Ectodermal cell (in vitro differentiated cells): ENCODE measurements around the gene RPLP2.

Experiments used
- H3K27ac ChIP-seq: 2 replicates; pipeline ENCODE4 v1.7.0; 2013; ENCODE audit warnings: mild to moderate bottlenecking, low read depth, low read length; ENCODE audit not compliant: insufficient read depth, poor library complexity, severe bottlenecking
- H3K27me3 ChIP-seq: 2 replicates; pipeline ENCODE4 v1.7.0; 2013; ENCODE audit warnings: mild to moderate bottlenecking, low read length; ENCODE audit not compliant: insufficient read depth, control insufficient read depth, poor library complexity, severe bottlenecking
- H3K36me3 ChIP-seq: one replicate; pipeline ENCODE4 v1.7.0; 2013; ENCODE audit warnings: low read length; ENCODE audit not compliant: control insufficient read depth, insufficient read depth
- H3K4me1 ChIP-seq: one replicate; pipeline ENCODE4 v1.7.0; 2013; ENCODE audit warnings: low read length; ENCODE audit not compliant: control insufficient read depth, insufficient read depth
- H3K4me3 ChIP-seq: 2 replicates; pipeline ENCODE4 v1.7.0; 2013; ENCODE audit warnings: low read depth, low read length, control low read depth; ENCODE audit not compliant: insufficient read depth
- H3K9me3 ChIP-seq: 2 replicates; pipeline ENCODE4 v1.7.0; 2013; ENCODE audit warnings: mild to moderate bottlenecking, low read length, moderate library complexity; ENCODE audit not compliant: control insufficient read depth
- WGBS, 2 experiments: methylation state at CpG; one replicate each; pipeline ENCODE4 v1.1.7; 2013; ENCODE audit warnings: missing lambda C conversion rate in 2 of 2; 5-methylcytosine and 5-hydroxymethylcytosine counted together

Gene RPLP2

DNA sequence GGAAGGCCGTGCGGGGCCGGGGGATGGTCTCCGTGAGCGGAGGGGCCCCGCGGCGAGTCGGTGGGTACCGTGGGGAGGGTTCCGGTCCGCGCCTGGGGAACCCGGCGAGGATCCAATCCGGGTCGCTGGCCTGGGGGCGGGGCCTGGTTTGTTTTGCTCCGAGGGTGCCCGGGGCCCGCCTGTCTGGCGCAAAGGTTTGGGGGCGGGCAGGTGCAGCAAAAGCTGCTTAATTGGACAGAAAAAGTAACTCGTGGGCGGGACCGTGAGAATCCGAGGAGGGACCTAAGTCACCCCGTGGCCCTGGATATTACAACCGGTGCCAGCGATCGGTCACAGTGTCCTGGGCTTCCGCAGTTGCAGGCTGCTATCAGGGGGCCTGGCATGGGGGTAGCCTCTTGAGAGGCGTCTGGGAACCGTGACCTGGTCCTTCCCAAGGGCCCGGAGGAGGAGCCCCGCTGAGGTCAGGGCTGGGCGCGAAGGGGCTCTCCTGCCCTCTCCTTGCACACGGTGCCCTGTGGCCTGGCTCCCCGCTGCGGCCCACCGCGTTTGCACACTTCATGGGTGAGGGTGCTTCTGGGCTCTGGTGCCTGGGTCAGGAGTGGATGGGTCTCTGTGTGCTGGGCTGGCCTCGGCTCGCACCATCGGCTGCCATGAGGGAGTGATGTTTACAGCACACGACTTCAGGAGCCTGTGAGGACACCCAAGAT, 10.3 kb downstream of the RPLP2 start:
- H3K36me3 ChIP-seq = peaks cover 9% of the 10 kb centered on the region
- H3K4me1 ChIP-seq = peaks cover 12% of the 10 kb centered on the region
- peak overlapping the region; percentile 58 for H3K4me3 ChIP-seq
- no peak overlapping the region for H3K27ac ChIP-seq
- no peaks in the 10 kb centered on the region for H3K27me3 ChIP-seq
- no peaks in the 10 kb centered on the region for H3K9me3 ChIP-seq
- 12 to 13% methylated on average over 47 of the region's 47 CpGs for WGBS, 2 experiments

DNA sequence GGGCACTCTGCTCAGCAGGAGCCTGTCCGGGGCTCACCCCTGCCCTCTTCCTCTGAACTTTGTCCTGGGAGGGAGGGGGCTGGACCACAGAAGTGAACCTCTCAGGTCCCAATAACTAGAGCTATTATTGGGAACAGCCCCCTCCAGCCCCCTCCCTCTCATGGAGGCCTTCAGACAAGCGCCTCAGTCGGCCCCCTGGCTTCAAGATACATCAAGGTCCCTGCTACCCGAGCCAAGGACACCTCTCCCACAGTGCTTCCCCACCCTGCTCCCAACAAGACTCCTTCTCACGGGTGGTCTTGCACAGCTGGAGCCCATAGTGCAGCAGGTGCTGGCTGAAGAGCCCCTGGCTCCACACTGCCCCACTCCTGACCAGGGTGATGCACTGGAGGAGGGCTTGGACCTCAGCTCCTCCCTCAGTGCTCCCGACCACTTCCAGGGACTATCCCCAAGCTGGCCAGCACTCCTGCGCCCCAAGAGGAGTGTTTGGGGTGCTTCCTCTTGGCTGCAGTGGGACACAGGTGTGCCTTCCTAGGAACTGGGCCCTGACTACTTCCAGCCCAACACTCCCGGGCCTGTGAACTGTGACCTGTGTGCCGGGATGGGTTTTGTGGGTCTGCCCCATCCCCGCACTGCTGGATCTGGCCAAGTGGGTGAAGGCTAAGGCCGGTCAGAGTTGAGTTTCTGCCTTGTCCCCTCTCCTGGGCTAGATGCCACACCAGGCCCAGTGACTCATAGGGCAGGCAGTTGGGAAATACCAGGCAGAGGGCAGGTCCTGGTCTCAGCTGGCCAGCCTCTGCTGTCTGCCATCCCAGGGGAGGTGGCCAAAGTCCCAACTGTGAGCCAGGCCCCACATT, 11.1 kb downstream of the RPLP2 start:
- peaks cover 12% of the 10 kb centered on the region for H3K4me1 ChIP-seq
- H3K27ac ChIP-seq = no peak overlapping the region
- 88% methylated on average over 11 of the region's 11 CpGs for WGBS, 2 experiments
- H3K9me3 ChIP-seq = no peaks in the 10 kb centered on the region
- peaks cover 5% of the 10 kb centered on the region for H3K27me3 ChIP-seq
- H3K36me3 ChIP-seq = peaks cover 9% of the 10 kb centered on the region
- H3K4me3 ChIP-seq = peak overlapping the region; percentile 58

DNA sequence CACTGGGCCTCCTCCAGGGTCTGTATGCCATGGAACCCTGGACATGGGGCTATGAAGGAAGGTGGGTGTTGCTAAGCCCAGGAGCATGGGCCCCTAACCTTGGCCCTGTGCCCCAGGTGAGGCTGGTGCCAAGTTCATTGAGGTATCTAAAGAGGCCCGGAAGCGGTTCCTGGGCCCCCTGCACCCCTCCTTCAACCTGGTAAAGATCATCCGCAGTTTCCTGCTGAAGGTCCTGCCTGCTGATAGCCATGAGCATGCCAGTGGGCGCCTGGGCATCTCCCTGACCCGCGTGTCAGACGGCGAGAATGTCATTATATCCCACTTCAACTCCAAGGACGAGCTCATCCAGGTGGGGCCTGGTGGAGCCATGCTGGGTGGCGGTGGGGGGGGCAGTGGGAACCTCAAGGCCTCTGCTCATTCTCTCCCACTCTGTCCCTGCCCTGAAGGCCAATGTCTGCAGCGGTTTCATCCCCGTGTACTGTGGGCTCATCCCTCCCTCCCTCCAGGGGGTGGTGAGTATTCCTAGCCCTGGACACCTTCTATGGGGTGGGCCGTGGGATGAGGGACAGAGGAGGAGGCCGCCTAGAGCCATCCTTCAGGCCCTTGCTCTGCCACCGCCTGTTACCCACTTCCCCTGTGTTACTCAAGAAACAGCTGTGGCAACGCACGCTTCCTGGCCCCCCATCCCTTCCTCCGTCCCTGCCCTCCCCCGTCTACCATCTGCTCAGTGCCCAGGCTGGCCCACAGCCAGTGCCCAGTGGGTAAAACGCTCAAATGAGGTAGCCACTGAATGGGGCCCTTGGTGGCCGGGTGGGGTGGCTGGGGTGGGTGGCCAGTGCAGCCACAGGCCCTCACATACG, 12.0 kb downstream of the RPLP2 start:
- Histone ChIP-seq H3K27ac (no peak overlapping the region), H3K27me3 (peaks cover 13% of the 10 kb centered on the region), H3K4me1 (peaks cover 12% of the 10 kb centered on the region), H3K9me3 (no peaks in the 10 kb centered on the region), H3K36me3 (peaks cover 9% of the 10 kb centered on the region), H3K4me3 (no peak overlapping the region)
- 94% methylated on average over 22 of the region's 22 CpGs for WGBS, 2 experiments

DNA sequence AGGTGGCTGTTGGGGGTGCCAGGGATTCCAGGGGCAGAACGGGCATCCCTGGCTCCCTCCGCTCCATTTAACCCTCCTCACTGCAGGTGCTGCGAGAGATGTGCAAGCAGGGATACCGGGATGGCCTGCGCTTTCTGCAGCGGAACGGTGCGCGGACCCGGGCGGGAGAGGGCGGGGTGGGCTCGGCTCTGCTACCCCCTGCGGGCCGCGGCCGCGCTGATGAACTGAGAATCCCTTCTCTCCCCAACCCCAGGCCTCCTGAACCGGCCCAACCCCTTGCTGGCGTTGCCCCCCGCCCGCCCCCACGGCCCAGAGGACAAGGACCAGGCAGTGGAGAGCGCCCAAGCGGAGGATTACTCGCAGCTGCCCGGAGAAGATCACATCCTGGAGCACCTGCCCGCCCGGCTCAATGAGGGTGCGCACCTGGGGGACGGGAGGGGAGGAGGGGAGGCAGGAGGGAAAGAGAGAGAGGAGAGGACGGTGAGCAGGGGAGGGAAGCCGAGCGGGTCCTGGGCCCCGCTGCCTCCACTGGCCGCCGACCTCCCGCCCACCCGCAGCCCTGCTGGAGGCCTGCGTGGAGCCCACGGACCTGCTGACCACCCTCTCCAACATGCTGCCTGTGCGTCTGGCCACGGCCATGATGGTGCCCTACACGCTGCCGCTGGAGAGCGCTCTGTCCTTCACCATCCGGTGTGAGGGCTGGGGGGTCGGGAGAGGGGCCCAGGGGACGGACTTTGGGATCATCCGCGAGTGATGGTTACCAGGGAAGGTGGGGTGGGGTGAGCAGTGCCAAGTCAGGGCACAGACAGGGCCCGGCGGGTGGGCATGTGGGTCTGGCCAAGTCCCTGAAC, 13.9 kb downstream of the RPLP2 start:
- 93% methylated on average over 53 of the region's 53 CpGs for WGBS, 2 experiments
- no peak overlapping the region for H3K4me3 ChIP-seq
- peaks cover 28% of the 10 kb centered on the region for H3K4me1 ChIP-seq
- peaks cover 9% of the 10 kb centered on the region for H3K36me3 ChIP-seq
- no peaks in the 10 kb centered on the region for H3K9me3 ChIP-seq
- peaks cover 32% of the 10 kb centered on the region for H3K27me3 ChIP-seq
- no peak overlapping the region for H3K27ac ChIP-seq

DNA sequence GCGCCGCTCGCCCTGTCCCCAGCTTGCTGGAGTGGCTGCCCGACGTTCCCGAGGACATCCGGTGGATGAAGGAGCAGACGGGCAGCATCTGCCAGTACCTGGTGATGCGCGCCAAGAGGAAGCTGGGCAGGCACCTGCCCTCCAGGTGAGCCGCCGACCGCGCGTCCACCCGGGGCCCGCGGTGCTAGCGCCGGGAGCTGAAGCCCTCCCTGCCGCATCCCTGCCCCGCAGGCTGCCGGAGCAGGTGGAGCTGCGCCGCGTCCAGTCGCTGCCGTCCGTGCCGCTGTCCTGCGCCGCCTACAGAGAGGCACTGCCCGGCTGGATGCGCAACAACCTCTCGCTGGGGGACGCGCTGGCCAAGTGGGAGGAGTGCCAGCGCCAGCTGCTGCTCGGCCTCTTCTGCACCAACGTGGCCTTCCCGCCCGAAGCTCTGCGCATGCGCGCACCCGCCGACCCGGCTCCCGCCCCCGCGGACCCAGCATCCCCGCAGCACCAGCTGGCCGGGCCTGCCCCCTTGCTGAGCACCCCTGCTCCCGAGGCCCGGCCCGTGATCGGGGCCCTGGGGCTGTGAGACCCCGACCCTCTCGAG, 14.6 kb downstream of the RPLP2 start:
- Histone ChIP-seq H3K4me3 (no peak overlapping the region), H3K36me3 (peaks cover 9% of the 10 kb centered on the region), H3K4me1 (peaks cover 31% of the 10 kb centered on the region), H3K27ac (no peak overlapping the region), H3K9me3 (no peaks in the 10 kb centered on the region), H3K27me3 (peaks cover 40% of the 10 kb centered on the region)
- 96 to 97% methylated on average over 59 of the region's 59 CpGs for WGBS, 2 experiments

DNA sequence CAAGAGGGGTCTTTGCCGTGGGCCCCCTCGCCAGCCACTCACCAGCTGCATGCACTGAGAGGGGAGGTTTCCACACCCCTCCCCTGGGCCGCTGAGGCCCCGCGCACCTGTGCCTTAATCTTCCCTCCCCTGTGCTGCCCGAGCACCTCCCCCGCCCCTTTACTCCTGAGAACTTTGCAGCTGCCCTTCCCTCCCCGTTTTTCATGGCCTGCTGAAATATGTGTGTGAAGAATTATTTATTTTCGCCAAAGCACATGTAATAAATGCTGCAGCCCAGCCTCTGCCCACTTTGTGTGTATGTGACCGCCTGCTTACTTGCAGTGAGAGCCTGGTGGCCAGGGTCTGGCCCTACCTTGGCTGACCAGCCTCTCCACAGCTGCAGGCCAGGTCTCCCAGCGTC, 15.2 kb downstream of the RPLP2 start:
- peaks cover 36% of the 10 kb centered on the region for H3K4me1 ChIP-seq
- WGBS, 2 experiments = 89 to 90% methylated on average over 10 to 11 of the region's 11 CpGs
- H3K36me3 ChIP-seq = peaks cover 9% of the 10 kb centered on the region

DNA sequence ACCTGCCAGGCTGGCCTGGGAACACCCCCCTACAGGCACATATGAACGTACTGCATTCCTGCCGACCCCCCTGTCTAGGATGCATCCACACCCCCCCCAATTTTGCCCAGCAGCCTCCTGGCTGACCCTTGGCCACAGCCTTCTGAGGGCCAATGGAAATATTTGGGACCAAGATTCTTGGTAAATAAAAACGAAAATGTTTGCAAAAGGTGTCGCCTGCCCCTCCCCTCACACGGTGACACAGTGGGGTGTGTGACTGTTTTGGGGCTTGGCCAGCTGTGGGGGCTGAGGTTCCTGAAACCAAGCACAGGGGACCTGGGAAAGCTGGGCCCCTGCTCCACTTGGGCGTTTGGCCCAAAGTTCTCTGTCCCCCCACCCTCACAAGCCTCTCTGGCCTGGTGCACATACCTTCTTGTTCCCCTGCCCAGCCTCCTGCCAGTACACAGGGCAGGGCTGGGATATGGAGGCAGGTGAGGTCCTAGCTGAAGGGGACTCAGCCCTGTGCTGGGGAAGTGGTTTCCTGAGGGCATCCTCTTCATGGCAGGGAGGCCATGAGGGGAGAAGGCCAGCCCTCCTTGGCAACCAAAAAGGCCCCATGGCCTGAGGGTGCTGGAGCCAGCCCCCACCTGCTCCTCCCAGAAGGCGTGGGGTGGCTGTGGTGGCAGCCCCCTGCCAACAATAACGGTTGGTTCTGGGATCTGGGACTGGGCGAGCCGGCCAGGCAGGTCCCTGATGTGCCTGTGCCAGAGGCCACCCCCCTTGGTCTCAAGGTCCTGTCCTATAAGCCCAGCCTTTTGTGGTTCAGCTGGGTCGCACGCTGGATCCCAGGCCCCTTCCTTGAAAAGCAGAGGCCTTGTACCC, 15.8 kb downstream of the RPLP2 start:
- Histone ChIP-seq H3K4me1 (peaks cover 37% of the 10 kb centered on the region), H3K9me3 (no peaks in the 10 kb centered on the region), H3K27me3 (peaks cover 52% of the 10 kb centered on the region), H3K36me3 (peaks cover 9% of the 10 kb centered on the region), H3K4me3 (no peak overlapping the region), H3K27ac (no peak overlapping the region)
- WGBS, 2 experiments = 90% methylated on average over 12 of the region's 12 CpGs

More for the DNA sequence above, 15.2 kb downstream of the RPLP2 start:
- H3K9me3 ChIP-seq = no peaks in the 10 kb centered on the region
- peaks cover 45% of the 10 kb centered on the region for H3K27me3 ChIP-seq
- no peak overlapping the region for H3K4me3 ChIP-seq
- H3K27ac ChIP-seq = no peak overlapping the region

DNA sequence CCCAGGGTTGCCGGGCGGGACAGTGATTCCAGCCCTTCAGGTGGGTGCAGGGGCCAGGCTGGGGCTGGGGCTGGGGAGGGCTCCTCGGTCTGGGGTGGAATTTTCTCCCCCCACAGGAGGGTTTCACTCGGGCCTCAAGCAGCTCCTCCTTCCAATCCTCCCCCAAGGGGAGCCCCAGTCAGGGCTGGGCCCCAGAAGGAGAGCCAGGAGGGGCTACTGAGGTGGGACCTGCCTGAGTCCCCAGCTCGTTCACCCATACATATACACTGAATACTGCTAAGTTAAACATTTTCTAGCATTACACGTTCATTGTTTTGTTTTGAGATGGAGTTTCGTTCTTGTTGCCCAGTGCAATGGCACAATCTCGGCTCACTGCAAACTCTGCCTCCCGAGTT, 16.5 kb downstream of the RPLP2 start:
- no peaks in the 10 kb centered on the region for H3K9me3 ChIP-seq
- 83 to 89% methylated on average over 9 of the region's 9 CpGs for WGBS, 2 experiments

More for the DNA sequence above, 16.5 kb downstream of the RPLP2 start:
- Histone ChIP-seq H3K27me3 (peaks cover 58% of the 10 kb centered on the region), H3K36me3 (peaks cover 9% of the 10 kb centered on the region), H3K4me3 (no peak overlapping the region), H3K27ac (no peak overlapping the region), H3K4me1 (peaks cover 40% of the 10 kb centered on the region)
